ENCODE measurements around the gene REPIN1.

REPIN1 gene

GRCh38 chr7:150368884-150369747 is 494 bp downstream of the REPIN1 start:
- no peak for TF ChIP-seq CTCF (IDR thresholded peaks at IDR 0.05; ENCODE audit: extremely low read depth, missing control alignments)
- peak; percentile 81 for DNase-seq (ENCODE audit: low spot score)

- DNase-seq (ENCODE audit: low spot score) = no peak
- no peak for TF ChIP-seq CTCF (IDR thresholded peaks at IDR 0.05; ENCODE audit: extremely low read depth, missing control alignments)
These were observed 1.3 kb downstream of the REPIN1 start for GRCh38 chr7:150369748-150370501.

- TF ChIP-seq CTCF (IDR thresholded peaks at IDR 0.05; ENCODE audit: extremely low read depth, missing control alignments) = no peak
- DNase-seq (ENCODE audit: low spot score) = no peak
These were observed 2.0 kb downstream of the REPIN1 start for GRCh38 chr7:150370612-150371071.

GRCh38 chr7:150371131-150371995 is 2.7 kb downstream of the REPIN1 start:
- DNase-seq (ENCODE audit: low spot score) = no peak
- TF ChIP-seq CTCF (IDR thresholded peaks at IDR 0.05; ENCODE audit: extremely low read depth, missing control alignments) = no peak

- no peak for DNase-seq (ENCODE audit: low spot score)
These were observed 3.3 kb downstream of the REPIN1 start for GRCh38 chr7:150371996-150372270.

GRCh38 chr7:150372271-150373048 is 3.8 kb downstream of the REPIN1 start:
- TF ChIP-seq CTCF (IDR thresholded peaks at IDR 0.05; ENCODE audit: extremely low read depth, missing control alignments) = no peak
- DNase-seq (ENCODE audit: low spot score) = no peak

More at GRCh38 chr7:150371996-150372270, 3.3 kb downstream of the REPIN1 start:
- TF ChIP-seq CTCF (IDR thresholded peaks at IDR 0.05; ENCODE audit: extremely low read depth, missing control alignments) = no peak
